Hepatocyte (in vitro differentiated cells): ENCODE data around the gene FAT1.

ENCODE experiments used
- CTCF ChIP-seq: fragments of 200-600 bp; sonication (generic); IDR thresholded peaks from 2 replicates; pipeline ENCODE4 v1.5.1; 2016; ENCODE audit warnings: antibody characterized with exemption, mild to moderate bottlenecking; ENCODE audit not compliant: poor library complexity
- EZH2 ChIP-seq: fragments of 200-600 bp; sonication (generic); IDR thresholded peaks from 2 replicates; pipeline ENCODE4 v1.6.1; 2016; ENCODE audit warnings: antibody characterized with exemption, mild to moderate bottlenecking, borderline replicate concordance
- EZH2phosphoT487 ChIP-seq: fragments of 200-600 bp; sonication (generic); IDR thresholded peaks from one replicate; pipeline ENCODE4 v1.6.1; 2018; ENCODE audit warnings: antibody characterized with exemption, mild to moderate bottlenecking, low read depth, moderate library complexity; ENCODE audit not compliant: unreplicated experiment, severe bottlenecking

- no peak for TF ChIP-seq CTCF
- TF ChIP-seq EZH2: no peak
- no peak for TF ChIP-seq EZH2phosphoT487
Measured at GRCh38 chr4:186762865-186763264, 39.2 kb upstream of the FAT1 start.
